GM13977 (cell line): ENCODE measurements around the gene VSIG10L2.

ENCODE experiments used
- DNase-seq: peaks from one replicate; pipeline ENCODE4 v3.0.0; 2012; ENCODE audit warnings: low spot score
- in situ Hi-C: fragments of 300-500 bp; cut with MboI; formaldehyde crosslinking; loops from one replicate; pipeline ENCODE4 v1.12.0; 2022; ENCODE audit warnings: low sequenced_read_pairs, low pct_unique_long_range_greater_than_20kb, mixed read lengths, inconsistent platforms; ENCODE audit not compliant: unreplicated experiment
- TF ChIP-seq, protein P1 (sequence below): IDR thresholded peaks from 2 replicates; pipeline ENCODE4 v1.5.1; 2012; ENCODE audit warnings: mild to moderate bottlenecking, control low read depth; ENCODE audit not compliant: insufficient read depth; ENCODE audit errors: extremely low read depth, missing control alignments

VSIG10L2 gene

DNA sequence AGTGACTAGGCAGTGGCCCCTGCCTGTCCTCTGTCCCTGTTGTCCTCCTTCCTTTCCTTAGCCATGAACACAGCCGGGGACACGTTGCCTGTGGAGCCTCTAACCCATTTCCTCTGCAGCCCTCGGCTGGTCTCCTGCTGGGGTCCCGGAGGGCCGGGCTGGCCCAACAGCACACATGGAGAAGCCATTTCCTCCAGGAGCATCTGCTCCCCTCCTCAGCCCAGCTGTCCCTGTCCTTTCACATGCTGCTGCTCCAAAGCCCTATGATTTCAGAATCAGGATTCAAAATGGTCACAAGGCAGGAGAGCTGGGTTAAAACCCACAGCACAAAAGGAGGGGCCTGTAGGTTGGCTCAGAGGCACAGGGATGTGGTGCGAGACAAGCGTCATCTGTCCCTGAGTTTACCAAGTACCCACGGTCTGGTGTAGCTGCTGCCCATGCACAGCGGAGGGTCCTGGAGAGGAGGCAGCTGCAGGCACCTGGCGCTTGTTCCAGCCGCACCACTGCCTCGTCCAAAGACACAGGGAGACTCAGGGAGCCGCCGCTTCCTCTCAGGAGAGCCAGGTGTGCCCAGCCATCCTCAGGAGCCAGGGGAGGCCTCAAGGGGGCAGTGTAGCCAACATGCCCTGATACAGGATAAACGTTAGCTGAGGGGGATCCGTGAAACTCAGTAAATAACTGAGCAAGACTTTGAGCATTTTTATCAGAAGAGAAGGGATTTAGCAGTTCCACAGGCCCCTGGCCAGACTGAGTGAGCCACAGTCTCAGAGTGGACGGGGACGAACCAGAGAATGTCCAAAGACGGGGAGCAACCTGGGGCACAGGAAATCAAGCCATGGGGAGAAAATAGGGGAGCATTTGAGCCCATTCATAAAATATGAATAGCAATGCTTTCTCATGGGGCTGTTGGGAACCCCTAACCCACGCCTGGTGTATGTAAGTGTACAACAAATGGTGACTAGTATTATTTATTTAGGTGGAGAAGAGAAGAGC, 3.9 kb upstream of the VSIG10L2 start:
- TF ChIP-seq, protein P1, sequence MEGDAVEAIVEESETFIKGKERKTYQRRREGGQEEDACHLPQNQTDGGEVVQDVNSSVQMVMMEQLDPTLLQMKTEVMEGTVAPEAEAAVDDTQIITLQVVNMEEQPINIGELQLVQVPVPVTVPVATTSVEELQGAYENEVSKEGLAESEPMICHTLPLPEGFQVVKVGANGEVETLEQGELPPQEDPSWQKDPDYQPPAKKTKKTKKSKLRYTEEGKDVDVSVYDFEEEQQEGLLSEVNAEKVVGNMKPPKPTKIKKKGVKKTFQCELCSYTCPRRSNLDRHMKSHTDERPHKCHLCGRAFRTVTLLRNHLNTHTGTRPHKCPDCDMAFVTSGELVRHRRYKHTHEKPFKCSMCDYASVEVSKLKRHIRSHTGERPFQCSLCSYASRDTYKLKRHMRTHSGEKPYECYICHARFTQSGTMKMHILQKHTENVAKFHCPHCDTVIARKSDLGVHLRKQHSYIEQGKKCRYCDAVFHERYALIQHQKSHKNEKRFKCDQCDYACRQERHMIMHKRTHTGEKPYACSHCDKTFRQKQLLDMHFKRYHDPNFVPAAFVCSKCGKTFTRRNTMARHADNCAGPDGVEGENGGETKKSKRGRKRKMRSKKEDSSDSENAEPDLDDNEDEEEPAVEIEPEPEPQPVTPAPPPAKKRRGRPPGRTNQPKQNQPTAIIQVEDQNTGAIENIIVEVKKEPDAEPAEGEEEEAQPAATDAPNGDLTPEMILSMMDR = peak; percentile 80
- in situ Hi-C loops = no loop called here
- DNase-seq = peak; percentile 75

DNA sequence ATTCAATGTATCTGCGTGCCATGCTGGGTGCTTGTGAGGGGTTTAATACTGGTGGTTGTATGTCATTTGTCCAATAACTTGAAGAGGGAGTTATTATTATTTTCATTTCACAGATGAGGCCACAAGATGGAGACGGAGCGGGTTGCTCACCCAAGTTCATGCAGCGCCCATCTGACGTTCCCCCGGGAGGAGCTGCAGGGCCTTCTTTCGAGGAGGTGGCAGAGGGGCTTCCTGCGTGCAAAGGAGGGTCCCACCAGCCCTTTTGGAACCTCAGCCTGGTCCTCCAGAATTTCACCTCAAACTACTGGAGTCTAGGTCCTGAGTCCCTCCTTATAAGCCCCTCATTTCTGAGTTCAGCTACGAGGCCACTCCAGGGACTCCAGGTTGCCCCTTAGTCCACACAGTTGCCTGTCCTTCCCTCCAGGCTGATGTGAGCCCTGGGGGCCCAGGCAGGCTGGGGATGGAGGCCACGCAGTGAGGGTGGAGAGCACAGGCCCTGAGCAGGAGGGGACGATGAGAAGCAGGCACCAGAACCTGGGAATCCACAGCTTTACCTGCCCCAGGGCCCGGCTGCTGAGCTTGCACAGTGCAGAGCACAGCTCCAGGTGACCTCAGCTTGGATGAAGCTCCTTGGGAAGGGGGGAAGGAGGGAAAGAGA, 2.9 kb upstream of the VSIG10L2 start:
- no peak for DNase-seq
- TF ChIP-seq, protein P1 = no peak
- in situ Hi-C loops = no loop called here

DNA sequence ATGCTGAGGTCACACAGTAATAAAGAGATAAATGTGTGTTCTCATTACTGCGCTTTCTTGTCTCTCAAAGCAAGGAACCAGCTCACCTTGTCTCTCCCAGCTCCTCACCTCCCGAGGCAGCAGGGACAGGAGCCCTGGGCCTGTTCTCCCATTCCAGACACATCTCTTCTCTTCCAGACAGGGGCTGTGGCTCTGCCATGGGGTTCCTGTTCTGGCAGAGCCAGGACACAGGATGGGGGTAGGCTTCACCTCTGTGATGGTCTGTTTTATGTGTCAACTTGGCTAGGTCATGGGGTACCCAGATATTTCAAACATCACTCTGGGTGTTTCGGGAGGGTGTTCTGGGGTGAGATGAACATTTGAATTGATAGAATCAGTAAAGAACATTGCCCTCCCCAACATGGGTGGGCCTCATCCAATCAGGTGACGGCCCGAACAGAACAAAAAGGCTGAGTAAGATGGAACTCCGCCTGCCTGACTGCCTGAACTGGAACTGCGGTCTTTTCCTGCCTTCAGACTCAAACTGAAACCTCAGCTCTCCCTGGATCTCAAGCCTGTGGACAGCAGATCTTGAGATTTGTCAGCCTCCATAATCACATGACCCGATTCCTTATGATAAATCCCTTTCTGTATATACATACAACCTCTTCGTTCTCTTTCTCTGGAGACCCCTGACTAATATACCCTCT, 2.0 kb upstream of the VSIG10L2 start:
- in situ Hi-C loops = no loop called here
- DNase-seq = no peak

DNA sequence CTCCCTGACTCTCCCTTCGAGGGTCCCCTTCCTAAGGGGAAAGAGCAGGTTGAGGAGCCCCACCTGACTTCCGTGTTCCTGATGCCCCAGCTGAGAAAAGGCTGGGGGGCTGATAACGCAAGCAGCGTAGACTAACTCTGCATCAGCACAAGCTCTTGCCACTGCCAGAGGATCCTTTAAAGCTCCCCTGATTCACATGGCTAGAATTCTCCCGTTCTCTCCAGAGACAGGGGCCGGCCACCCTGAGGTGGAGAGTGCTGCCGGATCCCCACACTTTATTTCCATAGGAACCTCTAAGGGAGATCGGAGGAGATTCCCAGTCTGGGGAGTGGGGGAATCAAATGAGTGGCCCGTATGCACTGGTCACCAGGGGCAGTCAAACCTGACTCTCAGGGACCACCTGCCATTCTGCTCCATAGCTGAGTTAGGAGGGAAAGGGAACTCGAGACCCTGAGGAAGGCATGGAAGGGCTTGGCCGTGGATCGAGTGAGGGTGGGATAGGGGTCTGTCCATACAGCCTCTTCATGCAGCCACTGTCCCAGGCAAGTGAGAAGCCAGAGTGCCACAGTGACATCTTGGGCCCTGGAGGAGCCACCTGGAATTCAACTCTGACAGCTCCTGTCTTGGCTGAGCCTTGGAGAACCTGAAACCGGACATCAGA, 1.4 kb upstream of the VSIG10L2 start:
- in situ Hi-C loops = no loop called here
- DNase-seq = no peak
- TF ChIP-seq, protein P1 = no peak

More for the DNA sequence above, 2.0 kb upstream of the VSIG10L2 start:
- TF ChIP-seq, protein P1 = no peak

DNA sequence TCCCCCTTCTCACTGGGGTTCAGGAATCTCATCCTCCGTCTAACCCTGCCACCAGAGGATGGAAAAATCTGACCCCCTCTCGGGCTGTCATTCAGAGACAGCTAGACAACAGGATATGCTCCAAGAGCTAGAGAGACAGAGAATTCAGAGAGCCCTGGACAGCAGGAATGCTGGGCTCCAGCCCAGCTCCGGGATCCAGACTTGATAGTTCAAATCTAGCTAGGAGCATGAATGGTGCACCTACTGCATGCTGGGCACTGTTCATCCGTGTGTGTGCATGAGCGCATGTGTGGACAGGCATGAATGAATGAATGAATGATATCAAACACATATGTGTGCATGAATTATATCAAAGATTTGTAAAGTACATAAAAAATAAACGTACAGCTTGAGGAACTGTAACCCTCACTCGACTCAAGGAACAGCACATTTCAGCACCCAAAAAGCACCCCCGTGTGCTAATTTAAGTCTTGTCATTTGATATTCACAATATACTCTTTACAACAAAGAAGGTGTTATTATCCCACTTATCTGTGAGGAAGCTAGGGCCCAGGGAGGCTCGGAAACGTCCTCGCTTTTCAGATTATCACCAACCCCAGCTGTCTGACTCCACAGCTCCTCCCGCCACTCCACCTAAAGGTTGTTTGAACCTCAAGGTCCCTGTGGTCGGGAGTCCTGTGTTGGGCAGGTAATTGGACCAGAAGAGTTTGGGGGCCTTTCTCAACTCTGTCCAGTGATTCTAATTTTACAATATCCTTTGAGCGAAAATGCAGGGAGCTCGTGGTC, 640 bp upstream of the VSIG10L2 start:
- in situ Hi-C loops = no loop called here
- no peak for DNase-seq
- TF ChIP-seq, protein P1 = no peak
